Mononuclear cell (primary cell): ENCODE measurements around the gene BOC. TPM values are rescaled to one million over a fixed set of nuclear protein-coding genes. Genes with fewer than 3 reads are reported as not detected.
"Not testable (repeated sequence)": the region's sequence is repeated elsewhere in the genome, so short reads cannot be mapped to it uniquely, and the experiment has no call there.

ENCODE experiments used
- H3K27me3 ChIP-seq: 2 replicates; pipeline ENCODE4 v1.6.0; 2011; ENCODE audit warnings: low read length, control low read depth; ENCODE audit not compliant: insufficient read depth
- H3K4me1 ChIP-seq: 2 replicates; pipeline ENCODE4 v1.5.1; 2011; ENCODE audit warnings: mild to moderate bottlenecking, low read length, control low read depth; ENCODE audit not compliant: insufficient read depth
- H3K4me3 ChIP-seq: 2 replicates; pipeline ENCODE4 v1.5.1; 2011; ENCODE audit warnings: mild to moderate bottlenecking, low read length, moderate library complexity
- H3K9me3 ChIP-seq: 2 replicates; pipeline ENCODE4 v1.5.1; 2011; ENCODE audit warnings: low read depth, mild to moderate bottlenecking, control low read depth, low read length
- total RNA-seq: library from RNA; depleted of rRNA; stranded (reverse); fragments of >200 nt; gene quantifications from one replicate; pipeline ENCODE4 v1.2.3, GENCODE V29; 2012

BOC gene
- total RNA-seq, result not detected

- H3K4me3 ChIP-seq, result no peak within 1 kb of the TSS
- no peaks in the 10 kb centered on the region for H3K9me3 ChIP-seq
- peaks cover 17% of the 10 kb centered on the region for H3K4me1 ChIP-seq
- H3K27me3 ChIP-seq, result peaks cover 68% of the 10 kb centered on the region
Measured at GRCh38 chr3:113211330-113212149, at the start of gene BOC. BOC (plus strand) TSS chr3:113211557; CDS start chr3:113249803, 38,246 bp downstream.

- H3K4me1 ChIP-seq, result no peaks in the 10 kb centered on the region
- H3K27me3 ChIP-seq, result peaks cover 2% of the 10 kb centered on the region
- H3K4me3 ChIP-seq, result no peak overlapping the region
- no peaks in the 10 kb centered on the region for H3K9me3 ChIP-seq
Measured at GRCh38 chr3:113161661-113162060, 49.7 kb upstream of the BOC start.

GRCh38 chr3:113163152-113163551 is 48.2 kb upstream of the BOC start:
- Histone ChIP-seq H3K27me3 (peaks cover 2% of the 10 kb centered on the region), H3K4me3 (no peak overlapping the region), H3K4me1 (no peaks in the 10 kb centered on the region), H3K9me3 (no peaks in the 10 kb centered on the region)

- H3K4me1 ChIP-seq, result no peaks in the 10 kb centered on the region
- H3K9me3 ChIP-seq, result no peaks in the 10 kb centered on the region
- no peak overlapping the region for H3K4me3 ChIP-seq
Measured at GRCh38 chr3:113165841-113166240, 45.5 kb upstream of the BOC start.

GRCh38 chr3:113166357-113166718 is 45.0 kb upstream of the BOC start:
- Histone ChIP-seq H3K4me1 (no peaks in the 10 kb centered on the region), H3K4me3 (no peak overlapping the region), H3K9me3 (no peaks in the 10 kb centered on the region), H3K27me3 (peaks cover 2% of the 10 kb centered on the region)

More at GRCh38 chr3:113165841-113166240, 45.5 kb upstream of the BOC start:
- peaks cover 2% of the 10 kb centered on the region for H3K27me3 ChIP-seq

GRCh38 chr3:113166719-113167492 is 44.5 kb upstream of the BOC start:
- H3K4me1 ChIP-seq, result no peaks in the 10 kb centered on the region
- no peaks in the 10 kb centered on the region for H3K9me3 ChIP-seq
- peaks cover under 1% of the 10 kb centered on the region for H3K27me3 ChIP-seq
- H3K4me3 ChIP-seq, result no peak overlapping the region

- Histone ChIP-seq H3K4me3 (no peak overlapping the region), H3K9me3 (no peaks in the 10 kb centered on the region), H3K4me1 (no peaks in the 10 kb centered on the region), H3K27me3 (no peaks in the 10 kb centered on the region)
Measured at GRCh38 chr3:113167825-113168801, 43.2 kb upstream of the BOC start.

GRCh38 chr3:113169891-113170452 is 41.4 kb upstream of the BOC start:
- Histone ChIP-seq H3K27me3 (no peaks in the 10 kb centered on the region), H3K4me1 (peaks cover 4% of the 10 kb centered on the region), H3K4me3 (no peak overlapping the region), H3K9me3 (no peaks in the 10 kb centered on the region)

- no peaks in the 10 kb centered on the region for H3K9me3 ChIP-seq
- H3K4me3 ChIP-seq, result no peak overlapping the region
- no peaks in the 10 kb centered on the region for H3K27me3 ChIP-seq
- H3K4me1 ChIP-seq, result peaks cover 10% of the 10 kb centered on the region
Measured at GRCh38 chr3:113170771-113171170, 40.6 kb upstream of the BOC start.

- not testable (repeated sequence) for H3K9me3 ChIP-seq
Measured at GRCh38 chr3:113171675-113172300, 39.6 kb upstream of the BOC start.

GRCh38 chr3:113173102-113173501 is 38.3 kb upstream of the BOC start:
- no peaks in the 10 kb centered on the region for H3K27me3 ChIP-seq
- no peak overlapping the region for H3K4me3 ChIP-seq
- H3K9me3 ChIP-seq, result no peaks in the 10 kb centered on the region
- H3K4me1 ChIP-seq, result peaks cover 10% of the 10 kb centered on the region

More at GRCh38 chr3:113171675-113172300, 39.6 kb upstream of the BOC start:
- H3K4me1 ChIP-seq, result peaks cover 10% of the 10 kb centered on the region
- H3K27me3 ChIP-seq, H3K4me3 ChIP-seq: not testable (repeated sequence)

GRCh38 chr3:113174304-113174703 is 37.1 kb upstream of the BOC start:
- H3K4me3 ChIP-seq, result no peak overlapping the region
- H3K27me3 ChIP-seq, result no peaks in the 10 kb centered on the region
- no peaks in the 10 kb centered on the region for H3K9me3 ChIP-seq
- peaks cover 10% of the 10 kb centered on the region for H3K4me1 ChIP-seq

GRCh38 chr3:113174801-113175485 is 36.4 kb upstream of the BOC start:
- H3K4me1 ChIP-seq, result peaks cover 10% of the 10 kb centered on the region
- no peaks in the 10 kb centered on the region for H3K27me3 ChIP-seq
- H3K9me3 ChIP-seq, result no peaks in the 10 kb centered on the region
- H3K4me3 ChIP-seq, result no peak overlapping the region
